GM12801 (cell line): ENCODE results near the gene SMG9.

Experiments used
- TF ChIP-seq, protein P1 (sequence below): IDR thresholded peaks from one replicate; pipeline ENCODE4 v1.5.1; 2011; ENCODE audit warnings: control low read depth; ENCODE audit not compliant: insufficient read length; ENCODE audit errors: extremely low read depth

SMG9 gene

DNA sequence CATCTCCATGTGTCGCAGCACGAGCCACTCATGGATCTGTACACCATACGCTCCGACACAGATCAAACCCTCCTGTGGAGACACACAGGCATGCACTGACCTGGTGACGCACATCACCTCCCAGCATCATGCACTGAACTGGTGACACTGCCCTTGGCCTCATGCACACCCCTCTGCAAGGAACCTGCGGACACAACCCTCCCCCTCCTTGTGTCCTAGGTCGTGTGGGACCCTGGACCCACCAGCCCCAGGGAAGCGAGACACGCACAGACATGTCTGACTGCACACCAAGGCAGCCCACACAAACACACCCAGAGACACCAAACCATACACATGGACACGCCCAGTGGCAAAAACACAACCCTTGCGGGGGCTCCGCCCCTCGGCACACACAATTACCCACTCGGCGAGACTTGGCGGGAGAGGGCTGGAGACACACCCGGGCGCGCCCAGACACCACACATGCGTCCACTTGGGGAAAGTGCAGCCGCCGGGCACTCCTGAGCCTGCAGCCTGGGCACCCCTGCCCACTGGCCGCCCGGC lies 28.0 kb upstream of the SMG9 start:
- TF ChIP-seq, protein P1, sequence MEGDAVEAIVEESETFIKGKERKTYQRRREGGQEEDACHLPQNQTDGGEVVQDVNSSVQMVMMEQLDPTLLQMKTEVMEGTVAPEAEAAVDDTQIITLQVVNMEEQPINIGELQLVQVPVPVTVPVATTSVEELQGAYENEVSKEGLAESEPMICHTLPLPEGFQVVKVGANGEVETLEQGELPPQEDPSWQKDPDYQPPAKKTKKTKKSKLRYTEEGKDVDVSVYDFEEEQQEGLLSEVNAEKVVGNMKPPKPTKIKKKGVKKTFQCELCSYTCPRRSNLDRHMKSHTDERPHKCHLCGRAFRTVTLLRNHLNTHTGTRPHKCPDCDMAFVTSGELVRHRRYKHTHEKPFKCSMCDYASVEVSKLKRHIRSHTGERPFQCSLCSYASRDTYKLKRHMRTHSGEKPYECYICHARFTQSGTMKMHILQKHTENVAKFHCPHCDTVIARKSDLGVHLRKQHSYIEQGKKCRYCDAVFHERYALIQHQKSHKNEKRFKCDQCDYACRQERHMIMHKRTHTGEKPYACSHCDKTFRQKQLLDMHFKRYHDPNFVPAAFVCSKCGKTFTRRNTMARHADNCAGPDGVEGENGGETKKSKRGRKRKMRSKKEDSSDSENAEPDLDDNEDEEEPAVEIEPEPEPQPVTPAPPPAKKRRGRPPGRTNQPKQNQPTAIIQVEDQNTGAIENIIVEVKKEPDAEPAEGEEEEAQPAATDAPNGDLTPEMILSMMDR = no peak

DNA sequence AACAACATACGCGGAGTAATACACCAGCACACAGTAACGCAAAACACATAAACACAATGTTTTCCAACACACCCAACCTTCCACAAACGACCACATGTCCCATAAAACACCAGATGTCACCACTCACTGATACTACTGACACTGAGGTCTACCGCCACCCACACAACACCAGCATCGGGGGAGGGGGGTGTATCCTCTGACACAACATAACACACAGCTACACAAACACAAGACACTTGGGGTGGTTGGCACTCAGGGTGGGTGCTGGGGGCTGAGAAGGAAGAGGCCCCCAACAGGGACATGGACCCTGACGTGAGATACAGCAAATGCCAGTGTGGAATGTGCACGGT lies 27.5 kb upstream of the SMG9 start:
- TF ChIP-seq, protein P1 = no peak

- TF ChIP-seq, protein P1 = no peak
Observed at GRCh38 chr19:43781630-43782310, 27.0 kb upstream of the SMG9 start.

- TF ChIP-seq, protein P1 = no peak
Observed at GRCh38 chr19:43780706-43781525, 26.2 kb upstream of the SMG9 start, which contains the start of gene KCNN4. Gene KCNN4 (minus strand): TSS chr19:43780973. CDS start chr19:43780861, 112 bp downstream.

DNA sequence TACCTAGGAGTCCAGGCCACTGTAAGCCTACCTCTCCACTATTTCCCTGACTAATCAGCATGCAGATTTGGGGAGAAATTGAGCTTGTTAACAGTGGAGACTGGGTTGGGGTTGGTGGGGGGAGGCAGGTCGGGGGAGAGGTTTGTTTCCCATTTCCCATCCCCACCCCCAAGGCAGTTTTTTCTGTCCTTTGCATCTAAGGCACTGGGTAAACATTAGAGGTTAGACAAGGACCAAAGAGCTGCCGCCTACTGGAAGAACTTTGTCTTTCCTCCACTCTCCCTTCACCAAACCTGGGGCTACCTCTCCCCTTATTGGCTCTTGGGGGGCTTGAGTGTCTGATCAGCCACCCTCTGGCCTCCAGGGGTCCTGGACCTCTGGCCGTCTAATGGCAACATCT lies 25.1 kb upstream of the SMG9 start:
- TF ChIP-seq, protein P1 = no peak

DNA sequence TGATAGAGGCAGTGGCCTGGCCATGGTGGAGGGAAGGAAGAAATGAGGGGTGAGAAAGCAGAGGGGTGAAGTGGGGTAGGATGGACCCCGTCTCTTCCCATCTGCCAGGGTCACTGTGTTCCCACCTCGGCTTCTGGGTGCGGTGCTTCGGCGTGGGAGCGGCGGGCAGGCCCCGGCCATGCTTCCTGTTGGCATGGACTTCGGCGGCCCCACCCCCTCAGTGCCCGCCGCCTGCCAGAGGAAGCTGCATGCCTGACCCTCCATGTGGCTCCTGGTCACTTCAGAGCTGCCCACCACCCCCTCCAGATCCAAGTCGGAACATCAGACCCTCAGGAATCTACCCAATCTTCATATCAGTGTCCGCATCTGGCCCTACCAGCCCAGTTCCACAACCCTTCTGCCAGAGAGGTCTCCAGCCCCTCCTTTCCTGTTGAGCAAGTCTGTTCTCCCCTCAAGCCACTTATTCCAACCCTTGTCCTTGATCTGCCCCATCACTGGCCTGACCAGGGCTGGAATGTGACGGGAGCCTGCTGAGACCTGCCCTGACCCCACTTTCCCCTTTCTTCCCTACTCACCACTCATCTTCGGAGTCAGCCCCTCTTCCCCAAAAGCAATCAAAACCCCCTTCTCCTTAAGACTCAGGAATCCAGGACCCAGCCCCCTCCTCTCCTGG lies 24.5 kb upstream of the SMG9 start:
- TF ChIP-seq, protein P1 = no peak

DNA sequence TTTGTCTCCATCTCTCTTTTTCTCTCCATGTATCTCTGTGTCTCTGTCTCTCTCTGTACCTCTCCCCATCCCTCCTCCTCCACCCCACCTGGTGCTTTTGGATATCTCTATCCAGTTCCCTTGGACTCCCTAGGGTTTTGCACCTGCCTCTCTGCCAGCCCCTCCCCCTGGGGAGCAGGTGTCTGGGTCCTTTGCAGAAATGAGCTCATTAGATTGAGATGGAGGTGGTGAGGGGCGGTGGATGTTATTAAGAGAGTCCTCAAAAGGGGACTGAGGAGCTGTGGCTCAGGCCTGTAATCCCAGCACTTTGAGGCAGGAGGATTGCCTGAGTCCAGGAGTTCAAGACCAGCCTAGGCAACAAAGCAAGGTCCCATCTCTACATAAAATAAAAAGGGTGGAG lies 23.9 kb upstream of the SMG9 start:
- TF ChIP-seq, protein P1 = no peak
